HG02943 (cell line): ENCODE measurements around the gene NDUFA8.

Source experiments
- ATAC-seq: cut with Tn5 transposase; IDR thresholded peaks from one replicate; pipeline ENCODE4 v1.9.1; 2021; ENCODE audit warnings: mild to moderate bottlenecking, low read depth, moderate library complexity; ENCODE audit not compliant: unreplicated experiment

Gene NDUFA8

DNA sequence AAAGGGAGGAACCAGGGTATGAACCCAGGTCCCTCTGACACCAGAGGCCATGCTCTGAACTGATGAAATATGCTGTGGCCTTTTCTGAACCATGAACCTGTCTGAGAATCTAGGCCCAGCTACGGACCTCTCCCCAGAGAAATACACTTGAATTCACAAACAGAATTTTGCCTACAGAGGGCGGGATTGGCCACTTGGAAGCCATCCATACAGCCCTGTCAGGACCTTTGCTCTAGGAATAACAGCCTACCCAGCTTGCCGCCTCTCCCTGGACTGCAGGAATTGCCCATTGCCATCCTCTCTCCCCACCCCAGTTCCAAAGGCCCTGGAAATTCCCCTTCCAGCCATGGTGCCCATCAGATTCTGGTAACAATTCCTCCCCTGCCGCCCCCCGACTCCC, 26.7 kb upstream of the NDUFA8 start:
- ATAC-seq: no peak

DNA sequence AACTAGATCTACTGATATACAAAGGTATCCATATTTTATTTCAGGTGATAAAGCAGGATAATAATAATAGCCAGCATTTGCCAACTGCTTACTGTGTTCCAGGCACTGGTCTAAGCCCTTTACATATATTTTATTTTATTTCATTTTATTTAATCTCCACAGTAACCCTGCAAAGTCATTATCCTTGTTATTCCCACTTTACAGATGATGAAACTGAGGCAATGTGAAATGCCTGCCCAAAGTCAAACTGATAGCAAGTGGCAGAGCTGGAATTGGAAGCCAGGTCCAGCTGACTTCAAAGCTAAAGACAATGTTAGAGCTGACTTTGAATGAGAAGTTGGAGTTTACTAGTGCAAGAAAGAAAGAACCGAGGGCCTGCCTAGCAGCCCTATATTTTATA, 25.0 kb upstream of the NDUFA8 start:
- no peak for ATAC-seq

DNA sequence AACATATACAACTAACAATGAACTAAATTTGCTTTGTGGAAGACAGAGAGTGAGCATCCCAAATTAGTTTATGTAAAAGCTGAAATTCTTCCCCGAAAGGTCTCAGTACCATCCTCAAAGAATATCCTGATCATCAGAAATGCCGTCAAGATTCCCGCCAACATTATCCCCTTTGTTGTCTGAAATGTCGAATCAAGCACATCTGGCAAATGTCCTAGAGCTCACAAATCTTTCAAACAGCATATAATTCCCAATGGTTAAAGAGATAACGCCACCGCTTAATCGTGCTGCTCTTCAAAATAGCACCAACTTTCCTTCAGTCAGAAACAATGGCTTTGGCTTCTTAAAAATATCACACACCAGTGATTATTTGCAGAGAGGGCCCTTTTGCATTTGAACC, 23.9 kb upstream of the NDUFA8 start:
- no peak for ATAC-seq

DNA sequence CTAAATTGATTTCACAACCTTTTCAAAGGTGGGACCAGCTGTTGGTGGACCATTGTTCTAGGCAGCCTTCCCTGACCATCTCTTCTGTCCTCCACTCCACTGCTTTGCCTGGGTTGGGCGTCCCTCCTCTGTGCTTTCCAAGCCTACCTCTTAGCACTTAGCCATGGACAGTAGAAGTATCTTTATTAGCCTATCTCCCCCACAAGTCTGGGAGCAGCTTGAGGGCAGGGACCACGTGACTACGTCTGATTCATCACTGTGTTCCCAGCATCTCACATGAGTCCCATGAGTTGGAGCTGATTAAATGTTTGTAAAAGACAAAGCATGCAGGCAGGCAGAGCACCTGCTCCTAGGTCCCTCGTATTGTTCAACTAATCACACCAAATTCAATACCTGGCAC, 21.1 kb upstream of the NDUFA8 start:
- ATAC-seq: no peak

DNA sequence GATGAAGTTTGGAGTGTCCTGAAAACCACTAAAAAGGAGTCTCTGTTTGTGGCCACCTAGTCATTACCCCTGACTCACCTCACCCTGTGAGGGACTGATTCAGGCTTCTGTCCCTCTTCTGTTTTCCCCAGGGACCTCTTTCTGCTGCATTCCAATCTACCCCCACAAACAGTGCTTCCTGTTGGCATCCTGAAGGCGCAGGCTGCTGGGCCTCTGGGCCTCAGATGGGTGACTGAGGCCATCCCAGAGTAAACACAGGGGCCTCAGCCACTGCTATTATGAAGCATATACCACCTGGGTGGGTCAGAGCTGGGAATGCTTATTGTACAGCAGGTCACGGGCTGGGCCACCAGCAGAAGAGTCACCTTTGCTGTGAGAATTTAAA, 20.1 kb upstream of the NDUFA8 start:
- ATAC-seq: no peak

DNA sequence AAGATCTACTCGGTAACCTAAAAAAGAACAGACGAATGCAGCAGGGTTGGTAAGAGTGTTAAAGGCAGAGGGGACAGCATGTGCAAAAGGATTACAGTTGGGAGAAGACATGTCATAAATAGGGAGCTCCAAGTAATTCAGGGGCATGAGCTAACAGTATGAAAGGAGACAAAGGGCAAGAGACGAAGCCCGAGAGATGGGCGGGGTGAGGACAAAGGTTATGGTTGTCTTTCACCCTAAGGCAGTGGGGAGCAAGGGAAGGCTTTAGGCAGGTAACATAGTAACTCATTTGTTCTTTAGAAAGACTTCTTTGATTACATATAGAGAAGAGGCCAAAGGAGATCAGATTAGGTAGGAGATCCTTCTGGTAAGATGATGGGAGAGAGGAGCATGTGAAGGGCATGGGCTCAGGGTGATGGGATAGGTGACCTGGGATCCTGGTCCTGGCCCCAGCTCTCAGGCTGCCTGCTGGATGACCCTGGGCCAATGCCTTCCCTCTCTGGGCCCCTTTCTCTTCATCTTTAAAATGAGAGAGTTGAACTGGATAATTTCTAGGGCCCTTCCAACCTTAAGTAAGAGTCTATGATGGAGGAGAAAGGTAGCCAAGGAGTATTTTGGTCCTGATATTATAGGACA, 19.6 kb upstream of the NDUFA8 start:
- no peak for ATAC-seq

DNA sequence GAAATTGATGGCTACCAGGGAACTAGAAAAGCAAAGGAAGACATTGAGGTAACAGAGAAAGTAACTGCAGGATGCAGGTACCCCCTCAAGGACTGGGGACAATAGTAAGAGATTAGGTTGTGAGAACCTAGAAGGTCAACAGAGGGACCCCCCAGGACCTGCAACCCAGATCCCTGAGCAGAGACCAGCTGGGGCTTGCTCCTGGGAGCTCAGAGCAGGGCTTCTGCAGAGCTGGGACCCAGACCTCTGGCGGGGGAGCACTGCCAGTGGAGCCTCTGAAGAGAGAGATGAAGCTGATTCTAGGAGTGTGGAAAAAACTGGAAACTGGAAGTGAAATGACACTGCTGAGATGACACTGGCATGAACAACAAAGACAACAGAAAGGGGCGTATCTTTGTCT, 17.3 kb upstream of the NDUFA8 start:
- ATAC-seq: no peak

DNA sequence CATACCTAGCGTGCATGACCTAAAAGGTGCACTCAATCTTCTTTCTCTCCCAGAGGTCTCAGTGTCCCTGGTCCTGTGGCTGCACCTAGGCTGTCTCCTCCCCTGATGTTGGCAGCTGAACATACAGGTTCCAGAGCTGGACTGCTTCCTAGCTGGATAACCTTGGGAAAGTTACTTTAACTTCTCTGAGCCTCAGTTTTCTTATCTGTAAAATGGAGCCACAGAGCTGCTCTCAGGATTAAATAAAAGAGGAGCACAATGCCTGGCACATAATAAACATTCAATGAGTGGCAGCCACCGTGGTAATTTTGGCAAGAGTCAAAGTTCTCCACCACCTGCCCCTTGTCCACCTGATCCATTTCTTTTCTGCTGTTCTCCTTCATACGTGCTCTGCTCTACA, 14.1 kb upstream of the NDUFA8 start:
- ATAC-seq: no peak

DNA sequence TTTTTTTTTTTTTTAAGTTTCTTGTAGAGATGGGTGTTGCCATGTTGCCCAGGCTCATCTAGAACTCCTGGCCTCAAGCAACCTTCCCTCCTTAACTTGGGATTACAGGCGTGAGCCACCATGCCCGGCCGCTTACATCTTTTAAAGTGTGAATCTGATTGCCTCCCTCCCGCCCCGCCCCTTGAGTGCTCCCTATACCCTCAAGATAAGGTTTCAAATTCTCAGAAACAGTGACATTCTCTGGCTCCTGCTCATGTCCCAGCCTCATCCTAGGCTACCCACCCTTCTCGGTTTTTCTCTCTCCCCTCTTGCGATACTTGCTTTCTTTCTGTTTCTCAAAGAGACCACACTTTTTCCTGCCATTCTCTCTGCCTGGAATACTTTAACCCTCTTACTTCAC, 12.6 kb upstream of the NDUFA8 start:
- ATAC-seq: no peak

DNA sequence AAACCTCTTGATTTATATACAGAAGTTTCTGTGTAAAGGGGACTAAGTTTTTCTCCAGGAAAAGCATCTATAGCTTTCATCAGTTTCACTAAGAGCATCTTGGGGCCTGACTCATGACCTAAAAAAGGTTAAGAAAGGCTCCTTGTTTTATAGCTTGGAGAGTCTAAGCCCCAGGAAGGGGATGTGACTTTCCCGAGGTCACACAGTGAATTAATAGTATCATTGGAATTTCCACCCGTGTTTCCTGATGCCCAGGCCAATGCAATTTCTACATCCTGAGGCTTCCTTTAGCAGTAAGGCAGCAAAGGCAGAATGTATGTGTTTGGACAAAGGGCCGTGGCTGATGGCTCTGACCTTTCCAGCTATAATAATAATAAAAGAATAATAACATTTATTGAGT, 8.8 kb upstream of the NDUFA8 start:
- ATAC-seq: no peak

DNA sequence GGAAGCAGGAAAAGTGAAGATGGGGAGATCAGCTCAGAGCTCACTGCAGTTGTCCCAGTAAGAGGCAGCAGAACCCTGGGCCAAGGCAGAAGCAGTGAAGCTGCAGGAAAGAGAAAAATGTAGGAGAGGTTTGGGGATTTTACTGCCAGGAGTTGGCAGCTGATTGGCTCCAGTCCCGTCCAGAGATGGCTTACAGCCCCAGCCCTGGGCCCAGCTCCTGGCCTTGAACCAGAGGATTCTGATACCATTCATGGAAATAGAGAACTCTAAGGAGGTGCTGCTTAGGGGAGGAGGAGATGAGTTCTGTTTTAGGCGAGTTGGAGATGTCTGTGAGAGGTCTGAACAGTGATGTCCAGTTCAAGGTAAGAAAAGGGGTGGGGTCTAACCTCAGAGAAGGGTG, 4.7 kb upstream of the NDUFA8 start:
- no peak for ATAC-seq

DNA sequence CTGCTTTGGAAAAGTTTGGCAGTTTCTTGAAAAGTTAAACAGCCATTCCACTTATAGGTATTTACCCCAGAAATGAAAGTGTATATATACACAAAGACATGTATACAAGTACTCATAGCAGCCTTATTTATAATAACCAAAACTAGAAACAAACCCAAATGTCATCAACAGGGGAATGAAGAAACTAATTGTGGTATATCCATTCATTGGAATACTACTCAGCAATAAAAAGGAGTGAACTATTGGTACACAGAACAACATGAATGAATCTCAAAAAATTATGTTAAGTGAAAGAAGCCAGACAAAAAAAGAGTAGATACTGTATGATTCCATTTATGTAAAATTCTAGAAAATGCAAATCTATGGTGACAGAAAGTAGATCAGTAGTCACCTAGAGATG, 2.8 kb upstream of the NDUFA8 start:
- no peak for ATAC-seq

DNA sequence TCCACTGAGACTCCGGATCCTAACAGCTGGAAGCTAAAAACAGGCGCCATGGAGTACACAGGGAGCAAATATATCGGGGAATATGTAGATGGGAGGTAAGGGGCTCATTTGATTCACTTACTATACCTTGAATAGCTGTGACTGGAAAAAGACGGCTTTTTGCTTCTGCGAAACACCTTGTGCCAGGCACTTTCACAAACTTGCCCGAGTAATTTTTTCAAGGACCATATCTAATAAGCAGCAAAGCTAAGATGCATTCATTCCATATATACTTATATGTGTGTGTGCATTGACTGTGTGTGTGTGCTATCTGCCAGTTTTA, 307 bp upstream of the NDUFA8 start:
- ATAC-seq: no peak

DNA sequence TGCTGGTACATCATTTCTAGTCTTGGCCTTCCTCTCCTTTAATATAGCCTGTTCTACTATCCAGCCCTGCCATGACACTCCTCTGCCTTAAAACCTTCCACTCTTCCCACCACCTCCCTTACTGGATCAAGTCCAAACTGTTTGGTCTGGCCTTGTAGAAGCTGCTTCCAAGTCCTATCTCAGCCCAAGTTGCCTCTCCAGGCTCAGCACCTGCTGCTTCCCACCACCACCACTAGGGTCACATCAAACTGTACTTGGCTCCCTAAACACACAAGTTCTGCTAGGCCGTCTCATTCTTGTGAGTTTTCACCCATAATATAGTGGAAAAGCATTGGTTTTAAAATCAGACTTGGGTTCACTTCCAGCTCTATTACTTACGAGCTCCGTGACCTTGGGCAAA, 1.4 kb downstream of the NDUFA8 start:
- no peak for ATAC-seq

DNA sequence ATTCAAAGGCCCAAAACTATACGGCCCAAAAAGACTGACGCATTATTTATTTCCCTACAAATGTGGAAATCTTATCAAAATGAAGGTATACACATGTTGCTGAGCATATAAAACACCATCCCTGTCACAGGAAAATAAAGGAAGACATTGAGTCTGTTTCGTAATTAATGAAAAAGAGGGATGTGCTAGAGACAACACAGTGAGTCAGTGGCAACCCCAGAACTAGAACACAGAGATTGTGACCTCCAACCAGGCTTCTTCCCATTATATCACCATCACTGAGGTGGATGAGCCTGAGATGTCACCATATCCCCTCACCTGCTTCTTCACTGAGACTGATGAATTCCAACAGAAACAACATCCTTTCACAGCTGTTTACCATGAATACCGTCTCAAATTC, 3.8 kb downstream of the NDUFA8 start:
- ATAC-seq: no peak

DNA sequence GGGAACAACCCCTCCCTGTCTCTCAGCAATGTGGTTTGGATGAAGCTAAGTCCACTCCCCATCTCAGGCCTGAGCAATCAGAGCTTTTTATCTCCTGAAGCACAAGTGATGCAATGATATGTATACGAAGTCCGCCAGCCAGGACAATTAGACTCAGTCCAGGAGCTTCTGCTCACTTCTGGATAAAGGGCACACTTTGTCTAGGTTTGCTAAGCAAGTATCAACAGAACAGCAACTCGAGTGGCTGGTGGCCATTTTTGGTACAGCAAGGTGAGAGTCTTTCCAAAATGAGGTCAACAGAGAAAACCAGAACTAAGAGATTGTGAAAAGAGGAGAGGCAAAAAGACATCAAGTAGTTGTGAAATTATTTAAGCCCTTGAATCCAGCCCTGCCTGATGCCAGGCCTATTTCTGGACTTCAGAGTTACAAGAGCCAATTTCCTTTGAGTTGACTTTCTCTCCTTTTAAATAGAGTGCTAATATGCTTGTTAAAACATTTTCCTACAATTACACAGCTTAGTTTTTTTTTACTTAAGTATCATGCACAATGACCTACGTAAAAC, 8.2 kb downstream of the NDUFA8 start:
- ATAC-seq: no peak

DNA sequence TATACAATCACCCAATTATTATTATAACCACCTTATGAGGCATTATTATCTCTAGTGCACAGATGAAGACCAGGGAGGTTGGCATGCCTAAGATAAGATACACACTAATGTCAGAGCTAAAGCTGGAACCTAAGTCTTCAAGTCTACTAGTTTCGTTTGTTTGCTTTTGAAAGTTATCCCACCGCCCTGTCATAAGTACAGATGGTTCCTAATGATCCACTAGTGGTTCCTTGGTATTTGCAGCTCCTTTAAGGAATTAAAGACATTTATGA, 14.1 kb downstream of the NDUFA8 start:
- no peak for ATAC-seq

DNA sequence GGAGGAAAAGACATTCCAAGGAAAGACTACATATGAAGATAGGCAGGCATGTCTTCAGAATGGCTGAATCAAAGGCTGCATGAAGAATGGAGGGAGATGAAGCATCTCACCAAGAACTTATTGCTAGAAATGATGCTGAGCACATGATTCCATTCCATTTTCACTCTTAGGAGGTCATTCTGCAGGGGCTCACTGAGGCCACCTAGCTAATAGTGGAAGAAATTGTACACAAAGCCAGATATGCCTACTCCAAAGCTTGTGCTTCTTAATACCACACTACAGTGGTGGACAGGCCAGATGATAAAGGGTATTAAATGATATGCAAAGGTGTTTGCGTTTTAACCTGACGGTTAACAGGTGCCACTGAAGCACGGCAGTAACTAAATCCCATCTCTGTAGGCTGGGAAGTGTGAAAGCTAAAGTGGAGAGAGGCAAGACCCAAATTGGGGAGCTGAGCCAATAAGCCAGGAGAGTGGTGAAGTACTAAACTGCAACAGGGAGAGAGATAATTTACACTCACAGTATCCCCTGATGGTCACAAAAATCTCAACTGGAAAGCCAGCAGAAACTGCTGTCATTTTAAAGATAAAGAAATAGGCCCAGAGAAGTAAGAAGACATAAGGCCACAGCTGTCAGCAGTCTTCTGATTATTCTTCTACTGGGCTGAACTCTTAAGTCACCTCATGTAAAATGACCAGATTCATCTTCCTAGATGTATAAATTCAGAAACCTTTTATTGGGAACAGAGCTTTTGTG, 14.6 kb downstream of the NDUFA8 start:
- no peak for ATAC-seq

DNA sequence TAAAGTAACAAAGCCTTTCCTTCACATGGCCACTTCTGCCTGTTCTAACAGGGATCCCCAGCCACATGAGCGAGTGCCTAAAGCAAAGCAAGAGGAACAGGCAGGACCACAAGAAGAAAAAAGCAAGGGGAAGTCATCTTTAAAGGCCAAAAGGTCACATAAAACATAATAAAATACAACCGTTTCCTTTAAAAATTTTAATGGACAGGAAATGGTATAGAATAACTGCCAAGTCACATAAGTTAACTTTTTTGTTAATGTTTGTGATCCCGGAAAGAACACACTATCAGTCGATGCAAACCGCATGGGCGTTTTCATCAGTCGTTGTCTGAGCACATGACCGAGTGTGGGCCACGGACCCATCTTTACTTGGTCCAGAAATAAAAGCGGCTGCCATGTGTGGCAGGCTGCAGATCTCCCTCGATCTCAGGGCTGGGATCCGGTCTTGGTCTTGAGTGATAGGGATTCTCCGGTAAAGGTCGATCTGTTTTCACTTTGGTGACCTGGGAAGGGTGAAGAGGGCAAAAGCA, 15.6 kb downstream of the NDUFA8 start:
- ATAC-seq: no peak

DNA sequence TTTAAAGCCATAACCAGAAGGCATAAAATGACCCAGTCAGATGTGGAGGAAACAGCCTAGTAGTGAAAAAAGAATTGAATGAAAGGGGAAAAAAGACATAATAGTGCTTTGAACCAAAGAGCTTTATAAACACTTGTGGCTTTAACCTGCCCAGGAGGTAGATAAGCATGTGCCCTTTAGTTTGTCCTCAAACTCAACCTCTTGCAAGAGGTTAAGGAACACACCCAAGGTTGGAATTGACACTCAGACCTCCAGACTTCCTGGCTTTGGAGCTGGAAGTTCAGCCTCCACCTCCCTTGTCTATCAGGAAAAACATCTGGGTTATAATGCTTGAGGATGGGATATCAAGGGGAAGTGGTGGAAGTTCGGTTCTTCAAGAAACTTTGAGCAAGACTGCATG, 16.3 kb downstream of the NDUFA8 start:
- no peak for ATAC-seq

DNA sequence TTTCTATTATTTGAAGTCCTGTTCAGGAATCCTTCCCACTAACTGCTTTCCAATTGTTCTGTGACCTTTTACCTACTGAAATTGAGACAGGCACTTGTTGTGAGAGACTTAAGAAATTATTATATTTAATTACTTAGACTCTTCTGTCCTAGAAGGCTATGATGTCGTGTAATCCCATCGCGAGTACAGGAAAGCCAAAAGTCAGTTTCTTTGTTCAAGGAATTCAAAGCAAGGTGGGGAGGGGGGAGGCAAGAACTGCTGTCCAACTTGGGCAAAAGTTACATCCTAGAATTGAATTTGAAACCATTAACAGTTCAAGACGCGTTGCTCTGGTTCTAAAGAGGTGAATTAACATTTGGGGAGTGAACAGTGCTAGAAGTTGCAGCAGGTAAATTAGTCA, 17.9 kb downstream of the NDUFA8 start:
- ATAC-seq: no peak

DNA sequence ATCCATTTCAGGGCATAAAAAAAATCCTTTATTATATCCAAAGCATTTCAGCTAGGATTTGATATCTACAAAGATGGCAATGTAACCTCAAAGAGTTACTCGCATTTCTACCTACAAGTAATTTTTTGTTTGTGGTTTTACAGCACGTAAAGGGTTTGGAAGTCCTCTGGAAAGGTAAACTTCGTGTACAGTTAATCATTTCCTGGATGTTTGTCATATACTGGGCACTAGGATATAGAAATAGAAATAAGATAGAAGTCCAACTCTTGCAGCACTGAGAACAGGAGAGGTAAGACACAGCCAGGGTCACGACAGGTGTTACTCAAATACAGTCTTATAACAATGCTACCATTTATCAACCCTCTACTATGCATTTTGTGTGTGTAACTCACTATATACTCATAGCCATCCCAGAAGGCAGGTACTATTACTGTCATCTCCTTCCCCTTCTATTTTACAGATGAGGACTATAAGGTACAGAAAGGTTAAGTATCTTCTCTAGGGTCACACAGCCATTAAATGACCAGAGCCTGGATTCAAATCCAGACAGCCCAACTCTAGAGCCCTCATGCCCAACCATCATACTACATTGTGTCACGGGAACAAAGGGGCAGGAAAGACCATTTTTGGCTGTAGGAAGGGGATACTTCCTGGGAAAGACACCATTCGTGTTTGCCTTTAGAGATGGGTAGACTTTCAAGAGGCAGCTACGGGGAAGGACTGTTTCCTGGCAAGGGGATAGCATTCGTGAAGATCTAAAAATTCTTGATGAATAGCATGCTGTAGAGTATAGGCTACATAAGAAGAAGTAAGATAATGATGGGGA, 19.0 kb downstream of the NDUFA8 start:
- ATAC-seq: no peak
